Measurements from ENCODE around the gene FTO. TPM values are rescaled to one million over a fixed set of nuclear protein-coding genes. Genes with fewer than 3 reads are reported as not detected.
A peak's percentile ranks its signal among the peaks of the same experiment; 100 is the strongest.

Gene FTO
- total and polyA plus RNA-seq, 2 of the 13 experiments (the other 11 are each of a cell fraction or from before 2014, with no cell fraction given) = 41.6 to 55.8 TPM

- TF ChIP-seq ARID4A (CRISPR knock-in tag; IDR thresholded peaks at IDR 0.05; ENCODE audit: borderline replicate concordance) = peak; percentile 33; the same call in 1 of the 2 replicates
- no peak for TF ChIP-seq PRPF4 (IDR thresholded peaks at IDR 0.05; ENCODE audit: low read depth, low read length, poor library complexity, severe bottlenecking)
- TF ChIP-seq ELF3 (CRISPR knock-in tag; IDR thresholded peaks at IDR 0.05) = peak; percentile 85
- TF ChIP-seq ATF7 (IDR thresholded peaks at IDR 0.05) = no peak
- TF ChIP-seq ATF7 (CRISPR knock-in tag; IDR thresholded peaks at IDR 0.05) = no peak
- peak; percentile 34; the same call in 1 of the 2 replicates for TF ChIP-seq FOXP1 (IDR thresholded peaks at IDR 0.05)
- TF ChIP-seq FOXP1 (CRISPR knock-in tag; IDR thresholded peaks at IDR 0.05) = peak; percentile 85
- TF ChIP-seq HHEX (CRISPR knock-in tag; IDR thresholded peaks at IDR 0.05) = no peak
- peak; percentile 31; the same call in 1 of the 2 replicates for TF ChIP-seq MTF1 (CRISPR knock-in tag; IDR thresholded peaks at IDR 0.05)
- no peak for TF ChIP-seq ZNF678 (CRISPR knock-in tag; IDR thresholded peaks at IDR 0.05)
- no peak for TF ChIP-seq ZNF282 (IDR thresholded peaks at IDR 0.05; ENCODE audit: partially characterized antibody)
- no peak for TF ChIP-seq MTF2 (CRISPR knock-in tag; IDR thresholded peaks at IDR 0.05; ENCODE audit: borderline replicate concordance)
- peak; percentile 58 for TF ChIP-seq TEAD3 (CRISPR knock-in tag; optimal IDR thresholded peaks at IDR 0.05; ENCODE audit: borderline replicate concordance)
- no peak for TF ChIP-seq NCOA1 (CRISPR knock-in tag; IDR thresholded peaks at IDR 0.05)
- TF ChIP-seq ZNF605 (CRISPR knock-in tag; IDR thresholded peaks at IDR 0.05) = no peak; the same call in 1 of the 2 replicates
- TF ChIP-seq ZNF629 (CRISPR knock-in tag; conservative IDR thresholded peaks at IDR 0.05) = peak; percentile 70
- 0 out of 2 replicates have a peak, but pooled peaks have one; percentile 42 for TF ChIP-seq GATAD1 (CRISPR knock-in tag; IDR thresholded peaks at IDR 0.05)
- TF ChIP-seq ZNF878 (CRISPR knock-in tag; IDR thresholded peaks at IDR 0.05) = 0 out of 2 replicates have a peak, but pooled peaks have one; percentile 14
- TF ChIP-seq KDM6A (CRISPR knock-in tag; IDR thresholded peaks at IDR 0.05; ENCODE audit: low read depth) = peak; percentile 71
- no peak for TF ChIP-seq KLF9 (CRISPR knock-in tag; IDR thresholded peaks at IDR 0.05; ENCODE audit: low read depth)
- peak; percentile 18; the same call in 1 of the 2 replicates for TF ChIP-seq TOE1 (CRISPR knock-in tag; IDR thresholded peaks at IDR 0.05)
- TF ChIP-seq ZBTB7A (CRISPR knock-in tag; IDR thresholded peaks at IDR 0.05) = no peak
- TF ChIP-seq ZNF451 (CRISPR knock-in tag; IDR thresholded peaks at IDR 0.05) = no peak
- no peak for TF ChIP-seq KAT2B (IDR thresholded peaks at IDR 0.05; ENCODE audit: borderline replicate concordance, low read depth, low read length)
- TF ChIP-seq NFATC3 (CRISPR knock-in tag; IDR thresholded peaks at IDR 0.05) = no peak
- TF ChIP-seq TCF7 (IDR thresholded peaks at IDR 0.05; ENCODE audit: low read depth) = peak; percentile 99
- no peak for TF ChIP-seq SPEN (CRISPR knock-in tag; IDR thresholded peaks at IDR 0.05; ENCODE audit: low read depth)
- no peak for TF ChIP-seq NR3C1 (CRISPR knock-in tag; IDR thresholded peaks at IDR 0.05)
- no peak; the same call in 1 of the 2 replicates for TF ChIP-seq ZNF569 (CRISPR knock-in tag; IDR thresholded peaks at IDR 0.05; ENCODE audit: borderline replicate concordance)
- TF ChIP-seq ZFP41 (CRISPR knock-in tag; IDR thresholded peaks at IDR 0.05; ENCODE audit: borderline replicate concordance) = no peak
- TF ChIP-seq POLR2AphosphoS2 (IDR thresholded peaks at IDR 0.05; ENCODE audit: low read depth, low read length) = no peak
Measured at GRCh38 chr16:54102888-54103866, 399.2 kb downstream of the FTO start (continued).
